Keratinocyte (primary cell): ENCODE data around the gene MRGPRX2. TPM values are rescaled to one million over a fixed set of nuclear protein-coding genes. Genes with fewer than 3 reads are reported as not detected.
A peak's percentile ranks its signal among the peaks of the same experiment; 100 is the strongest.

Experiments used
- DNase-seq: peaks from one replicate; pipeline ENCODE4 v3.0.0-alpha.2; 2011; ENCODE audit warnings: low read depth, missing footprints, low spot score
- FAIRE-seq: peaks from 2 replicates; lab custom pipeline; 2011; peaks lifted over from hg19 to GRCh38; lab: Jason Lieb, UNC
- H2AFZ ChIP-seq: 2 replicates; pipeline ENCODE4 v1.6.0; 2012; ENCODE audit warnings: low read length, control low read depth, inconsistent platforms; ENCODE audit not compliant: control insufficient read depth
- H3K27ac ChIP-seq: 2 replicates; pipeline ENCODE4 v1.5.1; 2011; ENCODE audit warnings: low read length; ENCODE audit not compliant: control insufficient read depth, insufficient read depth
- H3K27me3 ChIP-seq: 3 replicates; pipeline ENCODE4 v1.6.0; 2011; ENCODE audit warnings: low read length; ENCODE audit not compliant: control insufficient read depth, insufficient read depth; ENCODE audit errors: extremely low read depth
- H3K36me3 ChIP-seq, 2 experiments: 2 replicates in 1 of 2; 3 replicates in 1 of 2; pipeline ENCODE4 v1.5.1; 2011; ENCODE audit warnings: low read length in 2 of 2, mild to moderate bottlenecking in 1 of 2; ENCODE audit not compliant: control insufficient read depth in 2 of 2, insufficient read depth in 2 of 2; ENCODE audit errors: extremely low read depth in 1 of 2
- H3K4me1 ChIP-seq: 3 replicates; pipeline ENCODE4 v1.5.1; 2011; ENCODE audit warnings: low read length; ENCODE audit not compliant: control insufficient read depth, insufficient read depth; ENCODE audit errors: extremely low read depth
- H3K4me2 ChIP-seq: 3 replicates; pipeline ENCODE4 v1.6.0; 2011; ENCODE audit warnings: low read depth, low read length; ENCODE audit not compliant: control insufficient read depth, insufficient read depth; ENCODE audit errors: extremely low read depth
- H3K4me3 ChIP-seq, 3 experiments: fragments of 200-600 bp in 1 of 3; sonication (generic) in 1 of 3; 2 replicates in 2 of 3; 3 replicates in 1 of 3; pipeline ENCODE4 v1.5.1; 2011 to 2016; ENCODE audit warnings: low read length in 3 of 3, mild to moderate bottlenecking in 3 of 3, control low read depth in 2 of 3, inconsistent platforms in 1 of 3, low read depth in 1 of 3, mixed read lengths in 1 of 3, mixed run types in 1 of 3, moderate library complexity in 1 of 3; ENCODE audit not compliant: control insufficient read depth in 2 of 3, insufficient read depth in 2 of 3; ENCODE audit errors: extremely low read depth in 1 of 3
- H3K79me2 ChIP-seq: 2 replicates; pipeline ENCODE4 v1.6.0; 2012; ENCODE audit warnings: low read length; ENCODE audit not compliant: control insufficient read depth, insufficient read depth
- H3K9ac ChIP-seq: 3 replicates; pipeline ENCODE4 v1.6.0; 2011; ENCODE audit warnings: low read length; ENCODE audit not compliant: control insufficient read depth, insufficient read depth; ENCODE audit errors: extremely low read depth
- H3K9me1 ChIP-seq: 3 replicates; pipeline ENCODE4 v1.6.0; 2011; ENCODE audit warnings: low read length; ENCODE audit not compliant: control insufficient read depth, insufficient read depth; ENCODE audit errors: extremely low read depth
- H3K9me3 ChIP-seq: 2 replicates; pipeline ENCODE4 v1.5.1; 2012; ENCODE audit warnings: low read depth, low read length; ENCODE audit not compliant: control insufficient read depth
- H4K20me1 ChIP-seq: 3 replicates; pipeline ENCODE4 v1.6.0; 2011; ENCODE audit warnings: low read length; ENCODE audit not compliant: control insufficient read depth, insufficient read depth; ENCODE audit errors: extremely low read depth
- CTCF ChIP-seq, 3 experiments: IDR thresholded peaks in 1 of 3; conservative IDR thresholded peaks in 1 of 3; optimal IDR thresholded peaks in 1 of 3; 2 replicates in 2 of 3; 3 replicates in 1 of 3; pipeline versions ENCODE3 to v1.5.1; 2011; ENCODE audit warnings: low read length in 3 of 3, mild to moderate bottlenecking in 3 of 3, moderate library complexity in 2 of 3, control low read depth in 1 of 3, inconsistent platforms in 1 of 3; ENCODE audit not compliant: insufficient read depth in 2 of 3; ENCODE audit errors: extremely low read depth in 1 of 3
- EZH2 ChIP-seq: IDR thresholded peaks from one replicate; pipeline ENCODE4 v1.6.1; 2012; ENCODE audit warnings: inconsistent platforms, mild to moderate bottlenecking, low read length, moderate library complexity
- dilution Hi-C: fragments of 300-500 bp; cut with MboI; formaldehyde crosslinking; loops from one replicate; pipeline ENCODE4 v1.7.0; 2020; ENCODE audit warnings: low sequenced_read_pairs; ENCODE audit not compliant: extremely low pct_ligation_motif_present
- polyA plus RNA-seq, 5 experiments: library from polyadenylated mRNA; depleted of rRNA in 3 of 5; stranded (reverse) in 3 of 5; stranded (forward) in 1 of 5; unstranded in 1 of 5; fragments of >200 nt; gene quantifications; 1 replicate in 1 of 5; 2 replicates in 3 of 5; 3 replicates in 1 of 5; pipeline versions ENCODE4 v1.2.1 to v1.2.3, GENCODE V29; 2011 to 2012; ENCODE audit warnings: missing spikeins in 2 of 5, low read depth in 1 of 5, low replicate concordance in 1 of 5

The MRGPRX2 gene
- polyA plus RNA-seq, 1 donor (not counting 4 experiments of a cell fraction or from before 2014, with no cell fraction given): not detected

- FAIRE-seq: peak; percentile 59
Measured at GRCh38 chr11:19013181-19013857, 47.2 kb downstream of the MRGPRX2 start.

GRCh38 chr11:19012636-19013035 is 47.9 kb downstream of the MRGPRX2 start:
- dilution Hi-C loops: no loop called here
- H3K36me3 ChIP-seq: no peaks in the 10 kb centered on the region
- peaks cover 9% of the 10 kb centered on the region for H3K4me1 ChIP-seq
- H3K27me3 ChIP-seq: no peaks in the 10 kb centered on the region
- no peaks in the 10 kb centered on the region for H4K20me1 ChIP-seq
- H3K4me3 ChIP-seq: no peak overlapping the region
- H3K79me2 ChIP-seq: no peaks in the 10 kb centered on the region
- no peaks in the 10 kb centered on the region for H3K9me1 ChIP-seq
- H3K4me2 ChIP-seq: no peak overlapping the region
- no peak for TF ChIP-seq EZH2
- no peak for TF ChIP-seq CTCF (optimal IDR thresholded peaks at IDR 0.05 in 1 of 3, IDR thresholded peaks at IDR 0.05 in 1 of 3, conservative IDR thresholded peaks at IDR 0.05 in 1 of 3; ENCODE audit: extremely low read depth in 1 of 3, insufficient read depth in 2 of 3, low read length in 3 of 3)
- FAIRE-seq: no peak
- H3K9ac ChIP-seq: no peak overlapping the region
- H3K9me3 ChIP-seq: no peaks in the 10 kb centered on the region
- no peak for DNase-seq
- no peak overlapping the region for H3K27ac ChIP-seq
- H2AFZ ChIP-seq: no peak overlapping the region

More at GRCh38 chr11:19013181-19013857, 47.2 kb downstream of the MRGPRX2 start:
- H3K79me2 ChIP-seq: no peaks in the 10 kb centered on the region
- H3K36me3 ChIP-seq: no peaks in the 10 kb centered on the region
- H3K9me3 ChIP-seq: no peaks in the 10 kb centered on the region
- no peak overlapping the region for H3K27ac ChIP-seq
- H2AFZ ChIP-seq: peak overlapping the region; percentile 16
- no peak for DNase-seq
- H3K4me2 ChIP-seq: no peak overlapping the region
- H3K4me1 ChIP-seq: peaks cover 9% of the 10 kb centered on the region
- H3K27me3 ChIP-seq: no peaks in the 10 kb centered on the region
- TF ChIP-seq CTCF (optimal IDR thresholded peaks at IDR 0.05 in 1 of 3, IDR thresholded peaks at IDR 0.05 in 1 of 3, conservative IDR thresholded peaks at IDR 0.05 in 1 of 3; ENCODE audit: extremely low read depth in 1 of 3, insufficient read depth in 2 of 3, low read length in 3 of 3): peak; percentile 18 to 37 (median 30)
- TF ChIP-seq EZH2: no peak
- dilution Hi-C loops: no loop called here
- no peaks in the 10 kb centered on the region for H3K9me1 ChIP-seq
- no peaks in the 10 kb centered on the region for H4K20me1 ChIP-seq
- H3K4me3 ChIP-seq: no peak overlapping the region
- no peak overlapping the region for H3K9ac ChIP-seq

Other genes with a start within 250 kb of the MRGPRX2 start
- gene MRGPRX1, start 121.3 kb downstream of the MRGPRX2 start, polyA plus RNA-seq: not detected in 3 replicates
- gene ZDHHC13, start 56.5 kb upstream of the MRGPRX2 start, polyA plus RNA-seq: 14.6 to 24.1 TPM (median 18.2 TPM) in 3 replicates
- not detected in 3 replicates for gene CSRP3, start 141.3 kb upstream of the MRGPRX2 start, polyA plus RNA-seq
- gene E2F8, start 180.2 kb upstream of the MRGPRX2 start, polyA plus RNA-seq: 0.39 to 2.4 TPM (median 2.0 TPM) in 3 replicates